22Rv1 (cell line): ENCODE results near the gene EYS.
A peak's percentile ranks its signal among the peaks of the same experiment; 100 is the strongest.

Source experiments
- CTCF ChIP-seq: fragments of 450-650 bp; IDR thresholded peaks from 2 replicates; pipeline ENCODE4 v1.5.1; 2017; ENCODE audit warnings: mild to moderate bottlenecking
- ZFX ChIP-seq: fragments of 450-650 bp; IDR thresholded peaks from 2 replicates; pipeline ENCODE4 v1.6.1; 2017; ENCODE audit warnings: antibody characterized with exemption, borderline replicate concordance

DNA sequence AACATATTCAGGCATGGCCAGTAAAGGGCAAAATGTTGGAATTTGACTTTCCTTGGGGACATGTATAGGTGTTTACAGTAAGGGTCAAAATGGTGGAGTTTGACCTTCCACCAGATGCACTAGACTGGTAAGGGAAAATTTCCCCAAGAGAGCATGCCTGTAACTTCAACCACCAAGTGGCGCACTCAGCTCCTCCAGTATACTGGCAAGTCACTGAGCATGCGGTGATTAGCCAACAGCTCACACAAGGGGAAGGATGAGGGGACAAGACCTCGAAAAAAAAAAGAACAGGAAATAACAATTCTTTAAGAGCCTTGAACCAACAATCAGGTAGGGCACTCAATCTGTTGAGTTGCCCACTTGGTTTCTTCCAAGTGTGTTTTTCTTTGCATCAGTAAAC lies 140.9 kb downstream of the EYS start:
- TF ChIP-seq CTCF (peak; percentile 33), ZFX (no peak)
